ENCODE measurements around the gene IL6R.
"Not testable (repeated sequence)": the region's sequence is repeated elsewhere in the genome, so short reads cannot be mapped to it uniquely, and the experiment has no call there.

IL6R gene

DNA sequence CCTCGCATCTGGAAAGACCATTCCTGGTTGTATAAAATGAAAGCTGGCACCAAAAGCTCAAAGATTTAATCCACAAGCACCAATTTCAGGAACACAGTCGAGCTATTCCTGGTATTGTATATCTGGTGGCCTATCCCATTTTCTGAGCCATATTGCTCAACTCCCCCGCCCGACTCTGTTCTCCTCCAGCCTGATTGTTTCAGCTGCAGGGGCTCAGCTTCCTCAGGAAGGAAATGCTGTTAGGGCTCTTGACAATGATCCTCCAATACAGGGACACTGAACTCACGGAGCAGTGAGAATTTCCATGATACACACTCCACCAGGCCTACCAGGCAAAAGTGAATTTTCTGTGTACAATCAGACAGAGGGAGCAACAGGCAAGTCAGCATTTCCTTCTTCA lies 80.0 kb downstream of the IL6R start:
- DNase-seq = no peak

DNA sequence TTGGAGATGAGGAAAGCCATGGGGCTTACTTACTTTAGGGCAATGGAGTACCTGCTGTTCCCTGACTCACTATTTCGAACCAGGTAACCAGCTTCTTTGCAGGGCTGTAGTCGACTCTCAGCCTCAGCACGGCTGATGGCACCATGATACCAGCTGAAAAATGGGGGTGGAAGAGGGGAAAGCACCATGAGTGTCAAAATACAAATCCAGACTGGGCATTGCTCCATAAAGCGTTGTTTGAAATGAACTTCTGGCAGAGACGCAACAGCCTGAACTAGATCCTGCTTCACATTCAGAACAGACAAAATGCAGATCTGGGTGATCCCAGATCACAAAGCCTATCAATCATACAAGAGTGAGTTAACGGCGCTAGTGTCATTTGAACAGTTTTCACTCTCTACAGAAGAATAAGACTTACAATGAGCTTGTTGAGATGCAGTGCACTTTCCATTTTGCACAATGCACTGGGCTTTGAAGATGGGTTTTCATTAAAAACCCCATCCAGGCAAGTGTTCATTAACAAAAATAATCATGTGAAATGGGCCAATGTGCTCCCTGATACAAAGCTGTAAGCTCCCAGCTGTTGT lies 80.9 kb downstream of the IL6R start:
- no peak for DNase-seq

DNA sequence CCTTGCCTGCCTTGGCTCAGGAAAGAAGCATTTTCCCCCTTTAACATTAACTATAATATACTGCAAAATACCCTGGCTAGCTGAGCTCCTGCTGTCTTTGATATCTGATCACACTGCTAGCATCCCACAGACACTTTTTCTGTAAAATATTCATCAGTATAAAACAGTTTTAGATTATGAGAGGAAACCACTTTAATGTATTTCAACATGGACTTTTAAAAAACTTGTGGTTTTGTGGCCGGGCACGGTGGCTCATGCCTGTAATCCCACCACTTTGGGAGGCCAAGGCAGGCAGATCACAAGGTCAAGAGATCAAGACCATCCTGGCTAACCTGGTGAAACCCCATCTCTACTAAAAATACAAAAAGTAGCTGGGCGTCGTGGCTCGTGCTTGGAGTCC lies 81.6 kb downstream of the IL6R start:
- not testable (repeated sequence) for DNase-seq

DNA sequence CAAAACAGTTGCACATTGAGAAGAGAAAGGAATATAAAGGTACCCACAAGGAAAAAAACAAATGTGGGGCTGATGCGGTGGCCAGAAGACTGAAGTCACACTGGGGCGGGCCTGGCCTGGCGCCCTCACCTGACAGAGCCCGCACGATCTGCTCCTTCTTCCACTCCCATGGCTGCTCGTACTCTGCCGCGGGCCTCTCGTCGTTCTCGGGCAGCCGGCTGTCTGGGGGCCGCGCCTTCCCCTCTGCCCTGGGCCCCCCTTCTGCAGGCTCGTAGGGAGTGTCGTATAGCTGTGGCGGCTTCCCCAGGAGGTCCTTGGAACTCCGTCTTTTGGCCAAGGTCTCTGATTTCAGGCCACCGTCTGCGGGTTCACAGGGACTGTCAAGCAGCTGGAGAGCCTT lies 83.8 kb downstream of the IL6R start:
- DNase-seq = no peak

DNA sequence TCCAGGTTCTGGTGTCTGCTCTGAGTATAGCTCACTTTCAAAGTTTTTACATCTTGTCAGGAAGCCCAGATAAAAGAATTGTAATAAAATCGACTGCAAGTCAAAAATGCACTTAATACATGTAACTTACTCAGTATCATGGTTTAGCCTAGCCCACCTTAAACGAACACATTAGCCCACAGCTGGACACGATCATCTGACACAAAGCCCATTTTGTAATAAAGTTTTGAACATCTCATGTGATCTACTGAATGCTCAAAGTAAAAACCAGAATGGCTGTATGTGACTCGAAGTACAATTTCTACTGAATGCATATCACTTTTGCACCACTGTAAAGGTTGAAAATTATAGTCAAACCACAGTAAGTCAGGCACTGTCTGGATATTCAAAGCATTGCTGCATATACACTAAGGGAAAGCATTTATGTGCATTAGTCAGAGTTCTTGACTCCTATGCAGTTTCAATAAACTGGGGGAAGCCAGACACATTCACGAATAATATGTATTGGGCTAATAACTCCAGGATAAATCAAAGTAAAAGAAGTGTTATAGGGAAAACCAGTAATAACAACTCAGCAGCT lies 84.6 kb downstream of the IL6R start:
- no peak for DNase-seq

DNA sequence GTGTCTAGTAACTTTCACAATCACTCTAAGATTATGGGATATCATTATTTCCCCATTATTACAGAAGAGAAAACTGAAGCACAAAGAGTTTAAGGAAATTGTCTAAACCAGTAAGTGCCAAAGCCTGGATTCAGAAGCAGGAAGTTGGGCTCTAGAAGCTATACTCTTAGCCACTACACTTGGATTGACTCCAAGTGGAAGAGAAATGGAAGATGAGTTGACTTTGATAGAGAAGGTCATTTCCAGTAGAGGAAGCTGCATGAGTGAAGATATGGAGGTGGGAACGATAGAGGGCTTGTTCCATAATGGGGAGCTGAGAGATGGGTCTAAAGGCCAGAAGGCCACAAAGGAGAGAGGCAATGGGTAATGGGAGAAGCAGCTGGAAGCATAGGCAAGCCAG lies 85.2 kb downstream of the IL6R start:
- no peak for DNase-seq

DNA sequence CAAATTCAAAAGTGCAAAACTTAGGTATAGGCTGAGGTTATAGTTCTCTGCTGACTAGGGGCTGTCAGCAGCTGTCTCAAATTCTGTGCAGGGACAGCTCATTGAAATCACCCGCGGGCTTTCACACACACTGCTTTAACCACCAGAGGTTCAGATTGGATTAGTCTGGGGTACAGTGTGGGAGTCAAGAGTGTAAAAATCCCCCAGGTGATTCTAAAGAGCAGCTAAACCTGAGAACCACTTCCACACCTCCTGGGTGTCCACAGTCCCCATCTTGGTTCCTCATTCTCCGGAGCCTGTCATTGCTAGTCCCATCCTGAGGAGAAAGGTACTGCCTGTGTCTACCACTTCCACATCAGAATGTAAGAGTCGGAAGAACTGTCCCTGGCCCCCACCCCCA lies 87.0 kb downstream of the IL6R start:
- no peak for DNase-seq

DNA sequence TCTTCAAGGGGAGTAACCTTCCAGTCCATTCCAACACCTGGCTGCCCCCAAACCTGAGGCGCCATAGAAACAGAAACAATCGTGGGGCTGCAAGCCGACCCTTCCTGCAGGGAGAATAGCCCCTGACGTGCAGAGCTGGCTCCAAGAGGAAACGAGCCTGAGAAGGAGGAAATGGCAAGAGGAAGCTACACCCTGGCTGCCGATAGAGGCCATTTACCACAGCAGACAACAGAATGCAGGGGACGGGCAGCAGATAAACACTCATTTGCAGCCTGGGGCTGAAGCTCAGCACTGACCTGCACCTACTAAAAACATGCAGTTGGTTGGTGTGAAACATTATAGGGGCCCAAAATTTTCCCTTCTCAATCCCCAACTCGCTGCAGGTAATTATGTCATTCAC lies 88.1 kb downstream of the IL6R start:
- no peak for DNase-seq

DNA sequence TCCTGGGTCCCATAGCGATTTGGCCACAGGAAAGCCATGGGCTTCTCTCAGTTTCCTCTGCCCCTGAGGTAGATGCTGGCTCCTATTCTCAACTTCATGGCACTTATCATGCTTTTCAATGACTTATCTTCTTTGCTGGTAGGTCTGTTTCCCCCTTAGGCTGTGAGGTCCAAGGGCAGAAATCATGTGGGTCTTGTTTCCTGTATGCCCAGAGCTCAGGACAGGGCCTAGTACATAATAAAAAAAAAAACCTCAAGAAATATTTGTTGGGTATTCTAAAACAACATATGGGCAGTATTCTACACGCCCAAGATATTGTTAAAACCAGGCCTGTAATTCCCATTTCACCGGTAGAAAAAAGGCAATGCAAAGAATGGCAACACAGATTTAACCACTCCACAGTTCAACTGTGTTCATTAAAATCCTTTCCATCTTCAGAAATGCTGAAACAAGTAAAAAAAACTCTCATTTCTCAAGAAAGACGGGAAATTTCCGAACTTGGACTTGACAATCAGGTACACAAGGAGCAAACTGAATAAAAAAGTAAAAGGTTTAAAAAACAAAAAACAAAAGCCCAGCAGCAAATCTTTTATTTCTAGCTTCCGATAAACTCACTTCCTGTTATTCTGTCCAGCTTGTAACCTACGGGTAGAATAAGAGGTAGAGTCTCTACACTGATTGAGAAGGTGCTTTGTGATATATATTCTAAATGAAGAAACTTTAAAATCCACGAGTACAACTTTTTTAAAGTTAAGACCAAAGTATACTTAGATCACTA lies 90.5 kb downstream of the IL6R start:
- DNase-seq = no peak

DNA sequence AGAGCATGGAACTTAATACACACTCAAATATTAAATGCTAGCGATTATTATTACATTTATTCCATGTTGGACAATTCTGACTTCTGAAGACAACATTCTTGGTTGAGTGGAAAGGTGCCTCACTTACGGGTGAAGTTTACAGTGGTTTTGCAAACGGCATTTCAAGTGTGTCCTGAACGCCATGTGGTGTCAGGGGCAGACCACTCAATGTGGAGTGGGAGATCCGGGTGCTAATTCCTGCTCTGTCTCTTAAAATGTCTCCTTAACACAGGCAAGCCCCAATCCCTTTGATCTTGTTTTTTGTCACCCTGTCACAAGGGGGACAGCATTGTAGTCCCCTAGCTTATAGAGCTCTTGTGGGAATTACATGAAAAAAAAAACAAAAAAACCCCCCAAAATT lies 91.2 kb downstream of the IL6R start:
- no peak for DNase-seq

DNA sequence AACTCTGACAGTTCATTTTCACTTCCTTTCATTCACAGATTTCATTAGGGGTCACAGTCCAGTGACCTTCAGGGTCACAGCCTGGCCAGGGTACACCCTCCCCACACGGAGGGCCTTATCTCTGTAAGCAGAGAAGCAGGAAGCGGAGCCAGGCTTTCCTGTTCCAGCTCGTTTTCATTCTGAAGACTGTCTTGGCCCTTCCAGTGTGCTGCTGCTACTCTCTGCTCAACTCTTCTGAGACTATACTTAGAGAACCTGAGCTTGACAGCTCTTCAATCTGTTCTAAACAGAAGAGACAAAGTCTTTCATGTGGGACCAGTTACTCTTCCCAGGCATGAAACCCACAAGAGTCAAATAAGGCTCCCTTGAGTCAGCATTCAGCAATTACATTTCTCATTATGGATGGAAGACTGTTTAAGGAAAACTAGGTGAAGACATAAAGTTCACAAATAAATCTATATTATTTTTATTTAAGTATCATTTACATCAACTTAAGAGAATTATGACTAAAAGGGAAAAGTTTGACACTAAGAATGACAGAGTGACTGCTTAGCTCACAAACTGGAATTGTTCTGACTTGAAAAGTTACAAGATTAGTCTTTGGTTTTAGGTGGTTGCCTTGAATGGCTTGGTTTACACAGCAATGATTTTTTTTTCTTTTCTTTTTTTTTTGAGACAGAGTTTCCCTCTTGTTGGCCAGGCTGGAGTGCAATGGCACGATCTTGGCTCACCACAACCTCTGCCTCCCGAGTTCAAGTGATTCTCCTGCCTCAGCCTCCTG lies 92.1 kb downstream of the IL6R start:
- DNase-seq = no peak

DNA sequence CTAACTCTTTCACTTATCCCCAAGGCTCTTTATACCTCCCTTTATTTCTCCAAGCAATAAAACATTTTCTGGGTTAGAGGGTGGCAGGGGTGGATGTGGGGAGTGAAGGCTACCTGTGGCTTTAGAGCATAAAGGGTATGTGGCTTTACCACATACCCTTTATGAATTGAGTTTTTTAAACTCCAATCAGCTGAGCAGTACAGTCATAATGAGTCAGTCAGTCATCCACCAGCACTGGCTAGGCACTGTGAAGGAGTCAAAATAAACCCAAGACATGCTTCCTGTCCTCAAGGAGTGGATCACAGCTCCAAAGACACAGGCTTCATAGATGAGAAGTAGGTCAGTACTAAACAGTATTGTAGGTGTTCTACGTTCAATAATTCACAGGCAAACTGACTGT lies 94.3 kb downstream of the IL6R start:
- DNase-seq = no peak

DNA sequence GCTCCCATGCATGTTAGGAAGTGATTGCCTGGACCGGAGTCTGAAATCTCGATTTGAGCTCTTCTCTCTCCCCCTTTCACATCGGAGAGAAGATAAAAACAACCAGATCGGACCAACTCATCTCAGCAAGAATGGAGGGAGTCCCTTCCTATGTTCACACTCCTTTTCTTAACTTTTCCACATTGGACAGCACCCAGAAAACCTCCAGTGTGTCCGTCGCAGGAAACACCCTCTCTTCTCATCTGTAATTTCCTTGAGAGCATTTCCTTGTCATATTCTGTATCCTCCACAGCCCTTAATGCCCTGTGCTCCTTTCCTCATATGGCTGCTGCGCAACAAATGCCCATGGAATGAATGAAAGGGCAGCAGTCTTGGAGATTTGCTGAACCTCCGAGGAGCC lies 95.4 kb downstream of the IL6R start:
- no peak for DNase-seq

DNA sequence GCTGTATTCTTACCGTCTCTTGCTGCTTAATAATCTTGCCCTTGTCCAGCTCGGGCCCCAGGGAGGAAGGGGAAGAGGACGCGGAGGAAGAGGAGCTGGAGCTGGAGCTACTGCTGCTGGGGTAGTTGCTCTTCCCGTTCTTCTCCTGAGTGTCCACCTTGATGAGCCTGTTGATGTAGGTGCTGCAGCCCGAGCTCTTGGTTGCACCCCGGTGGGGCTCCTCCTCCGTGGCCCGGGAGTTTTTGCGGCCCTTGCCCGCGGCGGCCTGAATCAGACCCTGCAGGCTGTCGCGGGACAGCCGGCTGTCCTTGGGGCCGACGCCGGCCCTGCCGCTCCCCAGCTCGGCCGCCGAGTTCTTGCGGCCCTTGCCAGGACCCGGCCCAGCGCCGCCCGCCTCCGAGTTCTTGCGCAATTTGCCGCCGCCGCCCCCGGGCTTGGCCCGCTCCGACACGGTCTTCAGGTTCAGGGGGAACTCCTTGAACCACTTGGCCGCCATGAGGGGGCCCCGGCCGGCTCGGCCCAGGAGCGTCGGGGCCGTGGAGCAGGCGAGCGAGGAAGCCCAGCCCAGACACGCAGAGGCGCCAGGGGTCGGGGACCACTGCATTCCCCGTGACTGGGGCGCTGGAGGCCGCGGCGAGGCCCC lies 96.4 kb downstream of the IL6R start:
- no peak for DNase-seq

DNA sequence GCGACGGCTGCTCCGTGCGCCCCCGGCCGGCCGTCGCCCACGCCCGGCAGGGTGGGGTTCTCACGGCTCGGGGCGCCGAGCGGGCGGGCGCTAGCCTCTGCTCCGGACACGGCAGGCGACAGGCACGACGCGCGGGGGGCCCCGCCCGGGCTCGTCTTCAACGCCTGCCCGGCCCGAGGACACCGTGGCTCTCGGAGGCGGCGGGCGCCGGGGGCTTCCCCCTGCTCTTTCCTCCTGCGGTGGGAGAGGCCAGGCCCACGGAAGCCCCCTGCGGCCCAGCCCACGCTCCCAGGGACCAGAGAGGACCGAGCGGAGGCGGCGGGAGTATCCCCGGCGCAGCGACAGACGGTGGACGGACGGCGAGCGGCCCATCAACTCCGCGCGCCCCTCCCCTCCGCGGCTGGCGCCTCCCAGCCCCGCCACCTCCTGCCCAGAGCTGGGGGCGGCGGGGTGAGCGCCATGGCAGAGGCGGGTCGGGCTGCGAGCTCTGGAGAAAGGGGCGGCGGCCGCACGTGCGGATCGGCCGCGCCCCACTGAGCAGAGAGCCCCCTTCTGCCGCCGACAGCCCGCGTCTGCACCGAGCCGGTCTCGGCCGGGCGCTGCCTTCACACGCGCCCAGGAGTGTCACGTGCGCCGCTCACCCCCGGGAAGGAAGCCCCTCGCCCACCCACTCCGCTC lies 97.1 kb downstream of the IL6R start, which contains the start of the genes SHE and TDRD10:
Gene SHE (minus strand): TSS at position 347 of the 678 bp plus-strand sequence. CDS start 386 bp downstream, outside the sequence.
Gene TDRD10 (plus strand): TSS at position 154 of the 678 bp plus-strand sequence. CDS start 4,685 bp downstream, outside the sequence.
- no peak for DNase-seq

DNA sequence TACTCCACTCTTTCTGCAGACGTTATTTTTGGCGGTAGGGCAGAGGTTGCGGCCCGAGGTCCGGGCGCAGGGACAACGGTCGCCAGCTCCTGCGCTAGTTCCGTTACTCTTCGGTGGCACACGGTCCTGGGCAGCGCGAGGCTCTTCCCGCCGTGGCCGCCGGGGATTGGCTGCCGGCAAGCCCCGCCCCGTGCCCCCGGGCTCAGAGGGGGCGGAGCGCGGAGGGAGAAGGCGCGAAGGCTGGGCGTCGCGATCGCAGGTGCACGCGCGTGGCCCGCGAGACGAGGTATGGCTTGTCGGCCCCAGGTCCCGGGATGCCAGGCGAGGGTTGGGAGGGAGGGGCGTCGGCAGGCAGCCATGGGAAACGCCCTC lies 97.6 kb downstream of the IL6R start:
- DNase-seq = no peak

DNA sequence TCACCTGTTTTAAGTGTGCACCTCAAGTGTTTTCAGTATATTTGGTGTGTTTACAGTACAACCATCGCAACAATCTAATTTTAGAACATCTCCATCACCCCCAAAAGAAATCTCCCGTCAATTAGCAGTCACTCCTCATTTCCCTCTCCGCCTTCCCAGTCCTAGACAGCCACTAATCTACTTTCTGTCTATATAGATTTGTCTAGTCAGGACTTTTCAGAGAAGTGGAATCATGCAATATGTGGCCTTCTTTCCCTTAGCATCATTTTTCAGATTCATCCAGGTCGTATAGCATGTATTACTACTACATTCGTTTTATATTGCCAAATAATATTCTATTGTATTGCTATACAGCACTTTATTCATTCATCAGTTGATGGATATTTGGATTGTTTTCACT lies 98.8 kb downstream of the IL6R start:
- no peak for DNase-seq

DNA sequence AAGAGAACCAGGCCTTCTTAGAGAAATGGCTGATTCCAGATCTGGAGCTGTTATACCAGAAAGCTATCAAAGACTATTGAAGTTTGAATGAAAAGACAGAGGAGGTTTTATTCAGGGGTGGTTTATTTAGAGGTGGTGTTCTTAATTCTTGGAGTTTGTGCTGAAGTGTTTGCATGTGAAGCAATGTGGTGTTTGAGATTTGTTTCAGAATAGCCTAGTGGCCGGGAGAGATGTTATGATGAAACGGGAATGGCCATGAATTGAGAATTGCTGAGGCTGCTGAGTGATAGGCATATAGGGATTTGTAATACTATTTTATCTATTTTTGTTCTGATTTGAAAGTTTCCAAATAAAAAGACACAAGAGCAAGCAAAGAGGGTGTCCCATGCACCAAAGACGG lies 107.6 kb downstream of the IL6R start:
- no peak for DNase-seq

DNA sequence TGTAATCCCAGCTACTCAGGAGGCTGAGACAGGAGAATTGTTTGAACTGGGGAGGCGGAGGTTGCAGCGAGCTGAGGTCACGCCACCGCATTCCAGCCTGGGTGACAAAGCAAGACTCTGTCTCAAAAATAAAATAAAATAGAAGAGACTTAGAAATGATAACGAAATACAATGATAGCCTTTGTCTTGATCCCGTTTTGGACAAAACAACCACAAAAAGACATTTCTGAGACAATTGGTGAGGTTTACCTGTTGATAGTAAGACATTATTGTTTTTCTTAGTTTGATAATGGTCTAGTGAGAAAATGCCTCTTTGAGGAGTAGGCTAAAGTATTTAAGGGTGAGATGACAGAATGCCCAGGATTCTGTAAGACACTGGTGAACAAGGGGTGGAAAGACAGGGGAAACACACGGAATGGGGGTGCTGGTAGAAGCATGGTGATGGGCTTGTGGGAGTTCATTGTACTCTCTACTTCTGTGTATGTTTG lies 109.0 kb downstream of the IL6R start:
- no peak for DNase-seq

DNA sequence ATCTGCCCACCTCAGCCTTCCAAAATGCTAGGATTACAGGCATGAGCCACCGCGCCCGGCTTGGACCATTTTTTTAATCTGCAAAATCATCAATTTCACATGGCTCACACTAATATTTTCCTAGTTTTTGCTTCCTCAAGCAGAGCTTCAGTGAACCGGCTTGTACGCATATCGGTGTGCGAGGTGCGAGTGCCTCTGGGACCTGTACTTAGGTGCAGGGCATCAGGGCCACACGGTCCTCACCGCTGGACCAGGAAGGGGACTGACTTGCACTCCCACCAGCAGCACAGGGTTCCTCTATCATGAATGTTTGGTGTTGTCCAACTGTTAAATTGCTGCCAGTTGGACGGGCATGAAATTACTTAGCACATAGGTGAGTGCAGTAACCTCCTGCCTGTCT lies 112.5 kb downstream of the IL6R start:
- DNase-seq = no peak

Measured in NCI-H2171 treated with DMSO at 0.1 percent for 48 hours (cell line).